Kidney epithelial cell (primary cell): ENCODE results near the gene COMMD4. TPM values are rescaled to one million over a fixed set of nuclear protein-coding genes. Genes with fewer than 3 reads are reported as not detected.

Experiments used
- DNase-seq: peaks from one replicate; pipeline ENCODE4 v3.0.0-alpha.2; 2010; ENCODE audit warnings: low read depth
- H3K27me3 ChIP-seq: 2 replicates; pipeline ENCODE4 v1.6.0; 2011; ENCODE audit warnings: low read length; ENCODE audit not compliant: control insufficient read depth, insufficient read depth
- H3K36me3 ChIP-seq: 2 replicates; pipeline ENCODE4 v1.5.1; 2011; ENCODE audit warnings: low read length; ENCODE audit not compliant: control insufficient read depth, insufficient read depth
- H3K4me3 ChIP-seq: 2 replicates; pipeline ENCODE4 v1.5.1; 2011; ENCODE audit warnings: low read depth, mild to moderate bottlenecking, control low read depth, low read length
- CTCF ChIP-seq: IDR thresholded peaks from 2 replicates; pipeline ENCODE4 v1.5.1; 2011; ENCODE audit warnings: mild to moderate bottlenecking, moderate library complexity, low read length, control low read depth, inconsistent platforms; ENCODE audit not compliant: insufficient read depth, poor library complexity, severe bottlenecking
- total RNA-seq: library from RNA; depleted of rRNA; stranded (reverse); fragments of >200 nt; gene quantifications from 2 replicates; pipeline ENCODE4 v1.2.3, GENCODE V29; 2015

COMMD4 gene
- total RNA-seq, 1 donor from 2014 or later = 119 TPM

- DNase-seq = no peak
- TF ChIP-seq CTCF = no peak
- H3K36me3 ChIP-seq = peaks cover 7% of the 10 kb centered on the region
- H3K27me3 ChIP-seq = no peaks in the 10 kb centered on the region
- no peak overlapping the region for H3K4me3 ChIP-seq
These were observed 24.5 kb downstream of the COMMD4 start for GRCh38 chr15:75360391-75360790.

- H3K27me3 ChIP-seq = no peaks in the 10 kb centered on the region
- no peak overlapping the region for H3K4me3 ChIP-seq
- peaks cover 7% of the 10 kb centered on the region for H3K36me3 ChIP-seq
- TF ChIP-seq CTCF = no peak
- DNase-seq = no peak
These were observed 25.0 kb downstream of the COMMD4 start for GRCh38 chr15:75360856-75361255.

GRCh38 chr15:75361361-75361988 lies 25.6 kb downstream of the COMMD4 start:
- DNase-seq = no peak
- H3K27me3 ChIP-seq = no peaks in the 10 kb centered on the region
- TF ChIP-seq CTCF = no peak
- no peak overlapping the region for H3K4me3 ChIP-seq
- peaks cover 6% of the 10 kb centered on the region for H3K36me3 ChIP-seq

- Histone ChIP-seq H3K27me3 (no peaks in the 10 kb centered on the region), H3K4me3 (no peak overlapping the region), H3K36me3 (peaks cover 6% of the 10 kb centered on the region)
- no peak for DNase-seq
- no peak for TF ChIP-seq CTCF
These were observed 26.3 kb downstream of the COMMD4 start for GRCh38 chr15:75361989-75362641.

- H3K4me3 ChIP-seq = no peak overlapping the region
- DNase-seq = no peak
- H3K27me3 ChIP-seq = no peaks in the 10 kb centered on the region
- no peak for TF ChIP-seq CTCF
- H3K36me3 ChIP-seq = peaks cover 6% of the 10 kb centered on the region
These were observed 26.9 kb downstream of the COMMD4 start for GRCh38 chr15:75362642-75363249.
